H7 (cell line): ENCODE results near the gene CFAP97D2. TPM values are rescaled to one million over a fixed set of nuclear protein-coding genes. Genes with fewer than 3 reads are reported as not detected.
"Not testable (repeated sequence)": the region's sequence is repeated elsewhere in the genome, so short reads cannot be mapped to it uniquely, and the experiment has no call there.

Source experiments
- DNase-seq: peaks from one replicate; pipeline ENCODE4 v3.0.0; 2012
- H3K27me3 ChIP-seq: 2 replicates; pipeline ENCODE4 v1.6.0; 2011; ENCODE audit warnings: mild to moderate bottlenecking, low read length; ENCODE audit not compliant: control insufficient read depth, insufficient read depth
- H3K36me3 ChIP-seq: replicated peaks from 2 replicates; pipeline ENCODE4 v1.5.1; 2011; ENCODE audit warnings: low read length; ENCODE audit not compliant: control insufficient read depth, insufficient read depth
- H3K4me3 ChIP-seq: 2 replicates; pipeline ENCODE4 v1.5.1; 2011; ENCODE audit warnings: low read depth, mild to moderate bottlenecking, control low read depth, low read length, moderate library complexity; ENCODE audit not compliant: insufficient read depth
- total RNA-seq: library from RNA; depleted of rRNA; stranded (reverse); fragments of >200 nt; shearing (Covaris generic); gene quantifications from 2 replicates; pipeline ENCODE4 v1.2.3, GENCODE V29; 2014

CFAP97D2 gene
- total RNA-seq, 1 experiment from 2014 or later, result not detected

DNA sequence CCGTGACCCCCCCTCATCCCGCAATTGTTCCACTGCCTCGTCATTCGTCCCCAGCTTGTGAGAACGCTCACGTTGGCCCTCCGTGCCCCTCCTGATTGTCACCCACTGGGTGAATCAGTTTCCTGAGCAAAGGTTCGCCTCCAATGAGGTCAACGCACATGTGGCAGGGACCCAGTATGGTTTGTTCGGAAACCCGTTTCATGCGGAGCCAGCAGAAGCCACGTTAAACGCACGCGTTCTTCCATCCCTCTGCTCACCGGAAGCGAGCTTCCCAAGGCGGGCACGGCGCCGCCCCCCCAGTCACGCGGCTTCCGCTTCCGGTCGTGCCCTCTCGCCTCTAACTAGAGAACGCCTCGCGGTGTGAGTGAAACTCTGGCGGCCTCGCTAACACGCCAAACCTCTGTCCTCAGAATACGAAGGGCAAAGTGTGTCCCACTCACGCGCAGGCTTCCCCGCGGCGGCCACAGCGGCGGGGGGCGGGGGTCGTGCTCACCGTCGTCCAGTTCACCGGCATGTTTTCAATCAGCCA, 18.0 kb upstream of the CFAP97D2 start:
- no peak overlapping the region for H3K4me3 ChIP-seq
- peak; percentile 52 for DNase-seq
- no peaks in the 10 kb centered on the region for H3K36me3 ChIP-seq
- H3K27me3 ChIP-seq, result no peaks in the 10 kb centered on the region

DNA sequence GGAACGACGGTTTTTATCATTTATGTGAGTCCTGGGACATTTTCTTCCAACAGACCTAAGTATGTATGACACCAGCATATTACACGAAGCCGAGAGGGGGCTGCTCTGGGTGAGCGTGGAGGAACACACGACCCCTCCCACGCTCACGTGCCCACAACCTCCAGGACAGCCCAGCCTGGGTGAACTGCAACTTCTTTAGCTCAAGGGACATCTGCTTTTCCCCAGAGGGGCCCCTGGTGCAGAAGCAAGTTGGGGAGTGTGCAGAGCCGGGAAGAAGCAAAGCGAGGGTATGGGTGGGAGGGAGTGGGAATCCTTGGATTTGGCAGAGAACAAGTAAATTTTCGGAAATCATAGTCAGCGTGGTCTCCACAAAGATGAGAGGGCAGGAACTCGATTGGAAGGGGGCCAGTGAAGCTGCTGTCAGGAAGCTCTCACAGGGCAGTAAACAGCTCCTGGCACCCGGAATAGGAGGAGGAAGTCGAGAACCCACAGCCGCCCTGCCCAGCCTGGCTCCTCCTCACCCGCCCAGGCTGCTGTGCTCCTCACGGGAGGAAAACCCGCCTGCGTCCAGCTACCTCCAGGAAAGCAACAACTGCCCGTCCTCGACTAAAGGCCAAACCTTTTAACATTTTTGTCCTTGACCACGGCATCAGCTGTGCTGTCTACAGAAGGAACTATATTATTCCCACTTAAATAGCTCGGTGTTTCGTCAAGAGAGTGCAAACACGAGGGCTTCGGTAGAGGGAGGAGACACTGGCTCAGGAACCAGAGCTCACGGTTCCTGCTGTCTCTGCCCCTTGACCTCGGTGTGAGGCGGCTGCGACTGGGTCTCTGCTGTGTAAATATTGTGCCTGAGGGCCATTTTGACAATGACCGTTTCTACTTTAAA, 17.2 kb upstream of the CFAP97D2 start:
- H3K4me3 ChIP-seq, result no peak overlapping the region
- no peaks in the 10 kb centered on the region for H3K27me3 ChIP-seq
- H3K36me3 ChIP-seq, result no peaks in the 10 kb centered on the region
- DNase-seq, result peak; percentile 60

DNA sequence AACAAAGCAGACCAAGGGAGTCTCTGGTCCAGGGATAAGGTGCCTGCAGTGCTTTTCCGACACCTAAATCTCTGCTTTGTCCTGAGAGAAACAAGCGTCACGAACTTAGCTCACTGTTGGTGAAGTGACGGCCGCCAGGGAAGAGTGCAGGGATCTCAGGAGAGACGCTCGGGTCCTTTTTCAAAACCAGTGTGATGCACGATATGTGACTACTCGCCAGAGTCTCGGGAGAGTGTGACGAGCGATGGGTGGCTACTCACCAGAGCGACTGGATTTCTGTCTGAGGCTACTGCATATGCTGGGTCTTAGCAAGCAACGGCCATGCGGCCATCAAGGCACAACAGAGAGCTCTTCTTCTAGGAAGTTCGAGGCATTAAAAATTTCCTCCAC, 16.5 kb upstream of the CFAP97D2 start:
- peak; percentile 38 for DNase-seq

DNA sequence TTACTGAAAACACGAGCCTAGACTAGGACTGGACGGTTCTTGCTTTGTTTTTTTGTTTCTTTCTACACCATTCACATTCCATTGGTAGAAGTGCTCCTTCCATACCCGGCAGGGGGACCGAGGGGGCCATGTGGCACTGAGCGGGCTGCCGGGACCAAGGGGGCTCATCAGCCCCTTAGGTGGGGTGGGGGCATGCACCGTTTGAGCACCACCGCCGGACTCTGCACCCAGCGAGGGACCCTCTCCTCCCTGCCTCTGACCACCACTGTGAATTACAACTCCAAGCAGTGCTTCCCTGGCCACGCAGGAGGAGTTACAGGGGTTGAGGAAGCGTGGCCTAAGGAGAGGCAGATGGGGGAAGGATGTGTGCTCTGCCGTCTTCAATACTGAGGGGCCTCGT, 15.0 kb upstream of the CFAP97D2 start:
- Histone ChIP-seq H3K36me3 (no peaks in the 10 kb centered on the region), H3K27me3 (no peaks in the 10 kb centered on the region), H3K4me3 (no peak overlapping the region)
- DNase-seq, result peak; percentile 50

More for the DNA sequence above, 16.5 kb upstream of the CFAP97D2 start:
- Histone ChIP-seq H3K27me3 (no peaks in the 10 kb centered on the region), H3K4me3 (no peak overlapping the region), H3K36me3 (no peaks in the 10 kb centered on the region)

DNA sequence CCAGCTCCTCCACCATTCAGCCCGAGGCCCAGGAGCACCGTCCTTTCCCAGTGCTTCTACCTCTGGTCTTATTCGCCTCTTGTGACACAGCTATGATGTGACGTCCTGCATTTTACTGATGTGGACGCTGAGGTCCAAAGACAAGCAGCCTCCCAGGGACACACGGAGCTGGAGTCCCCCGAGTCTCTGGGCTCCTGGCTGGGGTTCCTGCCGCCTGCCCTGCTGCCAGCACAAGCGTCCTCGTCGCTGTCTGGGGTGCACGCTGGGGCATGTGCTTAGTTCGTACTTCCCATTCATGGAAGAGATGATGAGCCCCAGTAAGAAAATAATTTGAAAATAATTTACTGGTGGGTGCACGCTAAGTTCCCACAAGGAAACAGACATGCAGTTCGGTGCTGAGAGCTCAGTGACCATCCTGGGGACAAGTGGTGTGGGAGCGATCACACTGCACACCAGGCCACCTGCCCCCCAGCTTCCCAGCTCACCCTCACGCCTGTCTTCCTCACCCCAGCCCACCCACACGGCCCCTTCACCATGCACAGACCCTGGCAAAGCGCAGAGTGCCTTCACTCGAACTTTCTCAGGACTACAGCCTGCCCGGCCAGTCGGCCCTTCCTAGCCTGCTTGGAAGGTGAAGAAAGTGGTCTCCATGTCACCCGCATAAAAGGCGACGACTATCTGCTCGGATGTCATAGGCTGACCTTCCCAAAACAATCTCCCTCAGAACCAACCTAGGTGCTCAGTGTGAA, 14.2 kb upstream of the CFAP97D2 start:
- H3K27me3 ChIP-seq, result no peaks in the 10 kb centered on the region
- H3K4me3 ChIP-seq, result no peak overlapping the region
- peak; percentile 32 for DNase-seq
- H3K36me3 ChIP-seq, result no peaks in the 10 kb centered on the region

DNA sequence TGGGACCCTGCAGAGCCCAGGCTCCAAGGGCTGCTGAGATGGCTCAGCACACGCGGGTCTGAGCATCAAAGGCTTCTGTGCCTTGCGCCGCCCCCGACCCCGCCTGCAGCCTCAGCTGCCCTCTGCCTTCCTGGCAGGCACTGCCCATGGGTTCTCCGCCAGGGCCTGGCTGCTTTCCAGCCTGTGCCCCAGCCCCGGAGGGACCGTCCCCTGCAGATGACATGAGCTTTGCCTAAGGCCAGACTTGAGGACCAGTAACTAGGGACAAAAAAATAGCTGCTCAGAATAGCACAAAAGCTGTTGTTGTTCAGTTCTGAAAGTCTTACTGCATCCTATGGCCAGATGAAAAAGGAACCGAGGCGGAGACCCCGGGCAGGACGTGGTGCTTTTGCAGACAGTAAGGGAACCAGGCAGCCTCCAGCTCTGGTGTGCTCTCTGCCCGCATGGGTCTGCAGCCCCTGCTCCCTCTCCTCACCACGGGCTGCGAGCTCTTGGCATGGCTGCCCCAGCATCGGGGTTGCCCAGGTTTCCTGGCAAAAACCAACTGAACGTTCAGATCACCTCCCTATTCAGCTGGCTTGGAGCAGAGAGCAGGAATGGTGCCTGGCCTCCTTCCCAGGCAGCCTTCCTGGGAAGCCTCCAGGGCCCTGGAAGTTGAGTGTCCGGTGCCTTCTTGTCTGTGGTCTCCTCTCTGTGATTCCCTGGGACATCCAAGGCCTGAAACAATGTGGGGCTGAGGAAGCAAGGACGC, 12.5 kb upstream of the CFAP97D2 start:
- Histone ChIP-seq H3K27me3 (no peaks in the 10 kb centered on the region), H3K4me3 (no peak overlapping the region), H3K36me3 (no peaks in the 10 kb centered on the region)
- peak; percentile 43 for DNase-seq

DNA sequence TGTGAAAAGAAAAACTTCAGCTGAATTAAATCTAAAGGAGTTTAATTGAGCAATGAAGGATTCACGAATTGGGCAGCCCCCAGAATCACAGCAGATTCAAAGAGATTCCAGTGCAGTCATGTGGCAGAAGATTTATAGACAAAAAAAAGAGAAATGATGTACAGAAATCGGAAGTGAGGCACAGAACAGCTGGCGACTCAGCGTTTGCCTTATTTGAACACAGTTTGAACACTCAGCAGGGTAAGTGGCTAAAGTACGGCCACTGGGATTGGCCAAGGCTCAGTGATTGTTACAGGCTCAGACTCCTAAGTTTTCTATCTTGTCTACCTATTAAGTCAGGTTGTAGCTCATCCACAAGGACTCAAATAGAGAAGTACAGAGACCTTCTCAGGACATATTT, 11.6 kb upstream of the CFAP97D2 start:
- Histone ChIP-seq H3K27me3 (no peaks in the 10 kb centered on the region), H3K36me3 (no peaks in the 10 kb centered on the region), H3K4me3 (no peak overlapping the region)
- no peak for DNase-seq

DNA sequence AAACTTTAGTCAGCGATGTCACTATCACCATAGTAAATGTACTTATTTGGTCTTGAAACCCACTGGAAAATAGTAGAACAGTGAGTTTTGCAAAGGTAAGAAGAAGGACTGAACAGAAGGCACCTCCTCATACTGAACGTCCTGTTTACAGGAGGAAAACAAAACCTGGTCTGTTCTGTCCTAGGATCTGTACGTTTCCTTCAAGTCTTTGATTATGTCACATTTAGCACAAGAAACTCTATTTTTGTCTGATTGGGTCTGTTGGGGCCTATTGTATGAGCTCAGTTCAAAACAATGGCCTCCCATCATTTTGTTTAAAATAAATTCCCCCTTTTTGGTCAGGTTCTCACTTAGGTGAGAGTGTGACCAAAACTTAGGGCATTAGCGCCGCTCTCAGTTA, 11.2 kb upstream of the CFAP97D2 start:
- no peaks in the 10 kb centered on the region for H3K27me3 ChIP-seq

DNA sequence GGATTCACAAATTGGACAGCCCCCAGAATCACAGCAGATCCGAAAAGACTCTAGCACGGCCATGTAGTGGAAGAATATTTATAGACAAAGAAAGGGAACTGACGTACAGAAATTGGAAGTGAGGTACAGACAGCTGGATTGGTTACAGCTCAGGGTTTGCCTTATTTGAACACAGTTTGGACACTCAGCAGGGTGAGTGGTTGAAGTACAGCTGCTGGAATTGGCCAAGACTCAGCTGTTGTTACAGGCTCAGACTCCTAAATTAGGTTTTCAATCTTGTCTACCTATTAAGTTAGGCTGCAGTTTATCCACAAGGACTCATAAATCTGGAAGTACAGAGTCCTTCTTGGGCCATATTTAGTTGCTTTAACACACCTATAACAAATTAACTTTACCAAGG, 5.8 kb upstream of the CFAP97D2 start:
- DNase-seq, result no peak
- H3K4me3 ChIP-seq, result no peak overlapping the region
- no peaks in the 10 kb centered on the region for H3K27me3 ChIP-seq
- H3K36me3 ChIP-seq, result no peaks in the 10 kb centered on the region

More for the DNA sequence above, 11.2 kb upstream of the CFAP97D2 start:
- Histone ChIP-seq H3K36me3 (no peaks in the 10 kb centered on the region), H3K4me3 (no peak overlapping the region)
- DNase-seq, result no peak

DNA sequence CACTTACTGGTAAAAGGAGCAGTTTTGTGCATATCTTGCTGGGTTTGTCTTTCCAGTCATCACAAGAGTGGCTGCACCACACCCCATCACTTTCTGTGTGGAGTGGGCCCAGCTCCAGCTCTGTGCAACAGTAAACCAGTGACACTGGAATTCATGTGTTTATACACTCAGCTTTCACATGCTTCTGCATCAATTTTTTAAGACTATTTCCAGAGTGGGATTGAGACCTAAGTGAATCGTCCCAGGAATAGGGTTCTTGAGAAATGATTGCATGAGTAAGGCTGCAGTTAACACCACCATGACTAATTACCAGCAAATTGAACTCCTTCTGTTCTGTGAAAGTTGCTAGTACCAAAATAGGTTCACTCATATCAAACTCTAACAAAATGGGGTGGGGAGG, 5.3 kb upstream of the CFAP97D2 start:
- Histone ChIP-seq H3K36me3 (no peaks in the 10 kb centered on the region), H3K27me3 (no peaks in the 10 kb centered on the region), H3K4me3 (no peak overlapping the region)
- no peak for DNase-seq

DNA sequence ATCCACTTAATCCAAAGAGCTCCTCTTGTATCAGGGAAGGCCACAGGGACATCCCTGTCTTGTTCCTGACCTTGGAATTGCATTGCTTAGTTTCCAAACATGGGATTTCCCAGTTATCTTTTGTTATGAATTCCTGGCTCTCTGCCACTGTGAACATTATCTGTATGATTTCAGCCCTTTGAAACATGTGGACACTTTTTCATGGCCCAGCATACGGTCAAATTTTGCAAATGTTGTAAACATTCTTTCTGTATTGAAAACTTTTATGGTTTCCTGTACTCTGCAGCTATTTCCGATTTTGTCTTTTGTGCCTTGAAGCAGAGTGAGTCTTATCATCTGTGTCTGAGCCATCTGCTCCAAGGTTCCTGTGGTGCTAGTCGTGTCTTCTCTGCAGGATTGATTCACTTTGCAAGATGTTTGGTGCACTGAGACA, 4.5 kb upstream of the CFAP97D2 start:
- Histone ChIP-seq H3K27me3 (no peaks in the 10 kb centered on the region), H3K4me3 (no peak overlapping the region), H3K36me3 (no peaks in the 10 kb centered on the region)
- DNase-seq, result no peak

DNA sequence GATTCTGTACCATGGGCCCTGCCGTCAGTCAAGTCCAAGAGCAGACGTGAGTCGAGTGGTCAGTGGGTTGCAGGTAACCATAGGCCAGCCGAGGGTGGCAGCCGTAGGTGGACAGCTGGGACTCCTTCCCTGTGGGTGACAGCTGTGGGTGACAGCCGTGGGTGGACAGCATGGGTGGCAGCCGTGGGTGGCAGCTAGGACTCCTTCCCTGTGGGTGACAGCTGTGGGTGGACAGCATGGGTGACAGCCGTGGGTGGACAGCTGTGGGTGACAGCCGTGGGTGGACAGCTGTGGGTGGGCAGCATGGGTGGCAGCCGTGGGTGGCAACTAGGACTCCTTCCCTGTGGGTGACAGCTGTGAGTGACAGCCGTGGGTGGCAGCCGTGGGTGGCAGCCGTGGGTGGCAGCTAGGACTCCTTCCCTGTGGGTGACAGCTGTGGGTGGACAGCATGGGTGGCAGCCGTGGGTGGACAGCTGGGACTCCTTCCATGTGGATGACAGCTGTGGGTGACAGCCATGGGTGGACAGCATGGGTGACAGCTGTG, 2.6 kb upstream of the CFAP97D2 start:
- H3K36me3 ChIP-seq, H3K4me3 ChIP-seq, H3K27me3 ChIP-seq: not testable (repeated sequence)
- DNase-seq, result peak; percentile 15

DNA sequence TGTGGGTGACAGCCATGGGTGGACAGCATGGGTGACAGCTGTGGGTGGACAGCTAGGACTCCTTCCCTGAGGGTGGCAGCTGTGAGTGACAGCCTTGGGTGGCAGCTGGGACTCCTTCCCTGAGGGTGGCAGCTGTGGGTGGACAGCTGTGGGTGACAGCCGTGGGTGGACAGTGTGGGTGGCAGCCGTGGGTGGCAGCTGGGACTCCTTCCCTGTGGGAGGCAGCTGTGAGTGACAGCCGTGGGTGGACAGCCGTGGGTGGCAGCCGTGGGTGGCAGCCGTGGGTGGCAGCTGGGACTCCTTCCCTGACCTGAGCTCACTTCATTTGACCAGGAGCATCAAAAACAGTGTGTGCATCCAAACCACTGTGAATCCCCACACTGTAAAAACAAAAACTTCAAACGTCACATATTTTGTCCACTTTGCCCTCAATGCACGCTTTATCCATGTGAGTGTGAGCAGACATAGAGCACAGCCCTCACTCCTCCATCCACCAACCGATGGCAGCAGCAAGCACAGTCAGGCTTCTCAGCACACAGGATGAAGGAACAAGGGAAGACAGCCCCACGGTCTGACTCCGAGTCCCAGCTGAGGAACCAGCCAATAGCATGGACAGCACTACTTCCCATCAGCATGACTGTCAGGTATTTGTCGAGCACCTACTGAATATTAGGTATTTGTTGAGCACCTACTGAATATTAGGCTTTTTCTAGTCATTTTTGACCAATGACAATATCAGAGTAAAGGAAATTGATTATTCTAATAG, 1.6 kb upstream of the CFAP97D2 start:
- no peaks in the 10 kb centered on the region for H3K36me3 ChIP-seq
- peak; percentile 57 for DNase-seq

More for the DNA sequence above, 1.6 kb upstream of the CFAP97D2 start:
- H3K27me3 ChIP-seq, result no peaks in the 10 kb centered on the region
- no peak overlapping the region for H3K4me3 ChIP-seq
